Amygdala (tissue), 56 donors: ENCODE measurements around the gene NIPAL3.

Experiments
- DNase-seq, 56 donors: peaks; one replicate each; lab custom pipeline; 2025; lab: John Stamatoyannopoulos, UW

NIPAL3 gene

GRCh38 chr1:24390924-24391782 is 24.4 kb upstream of the NIPAL3 start:
- DNase-seq = peak in 50 of 56 donors; percentile 8 to 82 (median 50)

GRCh38 chr1:24391882-24392603 is 23.6 kb upstream of the NIPAL3 start:
- peak in 39 of 56 donors; percentile 2 to 67 (median 40) for DNase-seq

GRCh38 chr1:24392604-24392946 is 23.0 kb upstream of the NIPAL3 start:
- no peak for DNase-seq

- DNase-seq = no peak
These were observed 22.5 kb upstream of the NIPAL3 start for GRCh38 chr1:24392982-24393650.

- DNase-seq = no peak
These were observed 21.7 kb upstream of the NIPAL3 start for GRCh38 chr1:24393892-24394291.

GRCh38 chr1:24400065-24400464 is 15.5 kb upstream of the NIPAL3 start:
- DNase-seq = no peak

- DNase-seq = no peak
These were observed 11.8 kb upstream of the NIPAL3 start for GRCh38 chr1:24403806-24404205.

- no peak for DNase-seq
These were observed 8.8 kb upstream of the NIPAL3 start for GRCh38 chr1:24406788-24407187.

- DNase-seq = no peak
These were observed 6.1 kb upstream of the NIPAL3 start for GRCh38 chr1:24409535-24409934.

- DNase-seq = no peak
These were observed 4.9 kb upstream of the NIPAL3 start for GRCh38 chr1:24410750-24411149.

GRCh38 chr1:24411963-24412362 is 3.6 kb upstream of the NIPAL3 start:
- DNase-seq = no peak

- no peak for DNase-seq
These were observed 3.2 kb upstream of the NIPAL3 start for GRCh38 chr1:24412408-24412807.

GRCh38 chr1:24413350-24414163 is 2.0 kb upstream of the NIPAL3 start, which contains the start of gene STPG1:
STPG1 (minus strand) TSS chr1:24413782; CDS start chr1:24401388, 12,394 bp downstream.
- peak in 52 of 56 donors; percentile 33 to 87 (median 62) for DNase-seq

- DNase-seq = no peak
These were observed 748 bp upstream of the NIPAL3 start for GRCh38 chr1:24414775-24415333.

GRCh38 chr1:24415910-24416665 is 486 bp downstream of the NIPAL3 start:
- peak in 6 of 56 donors; percentile 30 to 62 (median 50) for DNase-seq

GRCh38 chr1:24416666-24417391 is 1.2 kb downstream of the NIPAL3 start:
- DNase-seq = no peak

GRCh38 chr1:24417681-24418080 is 2.1 kb downstream of the NIPAL3 start:
- DNase-seq = no peak

- peak in 31 of 56 donors; percentile 21 to 76 (median 46) for DNase-seq
These were observed 3.5 kb downstream of the NIPAL3 start for GRCh38 chr1:24418898-24419628.
